PC-3 (cell line): ENCODE data around the gene GALNTL6.

Source experiments
- CTCF ChIP-seq: fragments of 300-600 bp; sonication (generic); conservative IDR thresholded peaks from 2 replicates; pipeline ENCODE4 v1.5.1; 2017; ENCODE audit warnings: antibody characterized with exemption, low read depth, mild to moderate bottlenecking, low read length
- EZH2phosphoT487 ChIP-seq: fragments of 300-600 bp; sonication (generic); IDR thresholded peaks from 2 replicates; pipeline ENCODE4 v1.6.1; 2018; ENCODE audit warnings: mild to moderate bottlenecking, antibody characterized with exemption, low read length, borderline replicate concordance

- no peak for TF ChIP-seq EZH2phosphoT487
- TF ChIP-seq CTCF: no peak
These were observed 1115.1 kb downstream of the GALNTL6 start for GRCh38 chr4:172928347-172928746.
